ENCODE measurements around the gene RHBDD2. TPM values are rescaled to one million over a fixed set of nuclear protein-coding genes. Genes with fewer than 3 reads are reported as not detected.
A peak's percentile ranks its signal among the peaks of the same experiment; 100 is the strongest.

Gene RHBDD2
- polyA plus RNA-seq, 1 donor from 2014 or later = 76.4 TPM

DNA sequence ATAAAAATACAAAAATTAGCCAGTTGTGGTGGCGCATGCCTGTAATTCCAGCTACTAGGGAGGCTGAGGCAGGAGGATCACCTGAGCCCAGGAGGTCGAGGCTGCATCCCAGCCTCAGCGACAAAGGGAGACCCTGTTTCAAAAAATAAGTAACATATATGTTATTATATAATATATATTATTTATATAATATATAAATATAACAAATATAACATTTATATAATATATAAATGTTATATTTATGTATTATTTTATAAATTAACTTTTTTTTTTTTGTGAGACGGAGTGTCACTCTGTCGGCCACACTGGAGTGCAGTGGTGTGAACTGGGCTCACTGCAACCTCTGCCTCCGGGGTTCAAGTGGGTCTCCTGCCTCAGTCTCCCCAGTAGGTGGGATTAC is 34.6 kb downstream of the RHBDD2 start:
- H3F3A ChIP-seq (ENCODE audit: insufficient read depth, low read length, poor library complexity, severe bottlenecking) = no peaks in the 10 kb centered on the region
- H3K27ac ChIP-seq (ENCODE audit: low read length) = no peak overlapping the region
- no peak overlapping the region for H3K9ac ChIP-seq (ENCODE audit: low read length)
- H3K27me3 ChIP-seq (ENCODE audit: insufficient read depth, low read depth, low read length) = no peaks in the 10 kb centered on the region
- no peaks in the 10 kb centered on the region for H3K9me2 ChIP-seq (ENCODE audit: insufficient read depth, low read length)
- H2AFZ ChIP-seq (ENCODE audit: low read depth, low read length) = no peak overlapping the region
- no peak overlapping the region for H3K4me2 ChIP-seq (ENCODE audit: low read length)
- H3K4me3 ChIP-seq (ENCODE audit: low read length) = no peak overlapping the region
- H4K20me1 ChIP-seq (ENCODE audit: insufficient read depth) = no peaks in the 10 kb centered on the region
- H3K79me2 ChIP-seq (replicated peaks; ENCODE audit: insufficient read depth, low read length) = peaks cover 29% of the 10 kb centered on the region
- TF ChIP-seq REST (IDR thresholded peaks at IDR 0.05; ENCODE audit: borderline replicate concordance) = no peak
- TF ChIP-seq EZH2 (IDR thresholded peaks at IDR 0.05; ENCODE audit: borderline replicate concordance, insufficient read depth, low read length, poor library complexity, severe bottlenecking) = no peak
- TF ChIP-seq SMC3 (conservative IDR thresholded peaks at IDR 0.05; ENCODE audit: poor library complexity) = no peak
- H3K9me3 ChIP-seq (ENCODE audit: low read length) = no peaks in the 10 kb centered on the region
- no peaks in the 10 kb centered on the region for H3K36me3 ChIP-seq (ENCODE audit: insufficient read depth, low read length)

- Histone ChIP-seq H4K20me1 (ENCODE audit: insufficient read depth) (no peaks in the 10 kb centered on the region), H3K4me3 (ENCODE audit: low read length) (peak overlapping the region; percentile 80), H3K4me2 (ENCODE audit: low read length) (peak overlapping the region; percentile 45), H3K9ac (ENCODE audit: low read length) (peak overlapping the region; percentile 84), H3K27ac (ENCODE audit: low read length) (peak overlapping the region; percentile 81), H3K9me3 (ENCODE audit: low read length) (no peaks in the 10 kb centered on the region), H3K9me2 (ENCODE audit: insufficient read depth, low read length) (no peaks in the 10 kb centered on the region), H2AFZ (ENCODE audit: low read depth, low read length) (peak overlapping the region; percentile 99), H3K79me2 (replicated peaks; ENCODE audit: insufficient read depth, low read length) (peaks cover 37% of the 10 kb centered on the region), H3F3A (ENCODE audit: insufficient read depth, low read length, poor library complexity, severe bottlenecking) (no peaks in the 10 kb centered on the region), H3K36me3 (ENCODE audit: insufficient read depth, low read length) (no peaks in the 10 kb centered on the region), H3K27me3 (ENCODE audit: insufficient read depth, low read depth, low read length) (no peaks in the 10 kb centered on the region)
- no peak for TF ChIP-seq TAF1 (IDR thresholded peaks at IDR 0.05; ENCODE audit: low read depth)
- no peak for TF ChIP-seq RAD21 (conservative IDR thresholded peaks at IDR 0.05)
- no peak for TF ChIP-seq POLR2AphosphoS5 (IDR thresholded peaks at IDR 0.05)
- TF ChIP-seq EP300 (conservative IDR thresholded peaks at IDR 0.05; ENCODE audit: poor library complexity, severe bottlenecking) = no peak
- TF ChIP-seq MXI1 (conservative IDR thresholded peaks at IDR 0.05; ENCODE audit: poor library complexity, severe bottlenecking) = no peak
- no peak for TF ChIP-seq CTCF (IDR thresholded peaks at IDR 0.05; ENCODE audit: poor library complexity, severe bottlenecking)
- no peak for TF ChIP-seq REST (IDR thresholded peaks at IDR 0.05; ENCODE audit: borderline replicate concordance)
- no peak for TF ChIP-seq SMC3 (conservative IDR thresholded peaks at IDR 0.05; ENCODE audit: poor library complexity)
- no peak for TF ChIP-seq EZH2 (IDR thresholded peaks at IDR 0.05; ENCODE audit: borderline replicate concordance, insufficient read depth, low read length, poor library complexity, severe bottlenecking)
These were observed 35.4 kb downstream of the RHBDD2 start for GRCh38 chr7:75914169-75914654.
